GM23248 (cell line): ENCODE results near the gene LAMA2. TPM values are rescaled to one million over a fixed set of nuclear protein-coding genes. Genes with fewer than 3 reads are reported as not detected.

Source experiments
- DNase-seq: peaks from one replicate; pipeline ENCODE4 v3.0.0-alpha.2; 2015
- H2AFZ ChIP-seq: fragments of 200-600 bp; sonication (generic); 2 replicates; pipeline ENCODE4 v1.6.1; 2016; ENCODE audit warnings: antibody characterized with exemption
- H3F3A ChIP-seq: fragments of 200-600 bp; sonication (generic); 2 replicates; pipeline ENCODE4 v1.6.1; 2016; ENCODE audit warnings: mild to moderate bottlenecking, antibody characterized with exemption, mixed run types; ENCODE audit not compliant: insufficient read depth
- H3K27ac ChIP-seq: fragments of 200-600 bp; sonication (generic); 2 replicates; pipeline ENCODE4 v1.5.1; 2016; ENCODE audit warnings: mild to moderate bottlenecking
- H3K27me3 ChIP-seq: fragments of 200-600 bp; sonication (generic); replicated peaks from 2 replicates; pipeline ENCODE4 v1.6.1; 2016; ENCODE audit warnings: mild to moderate bottlenecking; ENCODE audit not compliant: insufficient read depth
- H3K36me3 ChIP-seq: fragments of 200-600 bp; sonication (generic); 2 replicates; pipeline ENCODE4 v1.6.1; 2016; ENCODE audit warnings: low read depth, mild to moderate bottlenecking
- H3K4me1 ChIP-seq: fragments of 200-600 bp; sonication (generic); 2 replicates; pipeline ENCODE4 v1.6.1; 2016; ENCODE audit warnings: mild to moderate bottlenecking; ENCODE audit not compliant: insufficient read depth
- H3K4me2 ChIP-seq: fragments of 200-600 bp; sonication (generic); one replicate; pipeline ENCODE4 v1.6.1; 2016; ENCODE audit warnings: mild to moderate bottlenecking; ENCODE audit not compliant: unreplicated experiment
- H3K4me3 ChIP-seq: fragments of 200-600 bp; sonication (generic); 2 replicates; pipeline ENCODE4 v1.5.1; 2016; ENCODE audit warnings: mild to moderate bottlenecking
- H3K79me2 ChIP-seq: fragments of 200-600 bp; sonication (generic); 2 replicates; pipeline ENCODE4 v1.6.1; 2016; ENCODE audit warnings: mild to moderate bottlenecking; ENCODE audit not compliant: insufficient read depth
- H3K9ac ChIP-seq: fragments of 200-600 bp; sonication (generic); 2 replicates; pipeline ENCODE4 v1.6.1; 2016; ENCODE audit warnings: mild to moderate bottlenecking
- H3K9me2 ChIP-seq: fragments of 200-600 bp; sonication (generic); 2 replicates; pipeline ENCODE4 v1.6.1; 2016; ENCODE audit warnings: mixed run types, mild to moderate bottlenecking, moderate library complexity; ENCODE audit not compliant: insufficient read depth
- H3K9me3 ChIP-seq: fragments of 200-600 bp; sonication (generic); one replicate; pipeline ENCODE4 v1.6.1; 2017; ENCODE audit warnings: low read depth
- H4K20me1 ChIP-seq: fragments of 200-600 bp; sonication (generic); 2 replicates; pipeline ENCODE4 v1.6.0; 2016; ENCODE audit not compliant: insufficient read depth
- EZH2 ChIP-seq: fragments of 200-600 bp; sonication (generic); IDR thresholded peaks from 2 replicates; pipeline ENCODE4 v1.6.1; 2018; ENCODE audit warnings: antibody characterized with exemption, mild to moderate bottlenecking; ENCODE audit not compliant: insufficient read depth, poor library complexity, severe bottlenecking
- EZH2phosphoT487 ChIP-seq: fragments of 200-600 bp; sonication (generic); IDR thresholded peaks from 2 replicates; pipeline ENCODE4 v1.6.1; 2018; ENCODE audit warnings: antibody characterized with exemption, moderate library complexity, mild to moderate bottlenecking, low read depth; ENCODE audit not compliant: insufficient read depth
- whole genome bisulfite sequencing, 2 experiments: methylation state at CpG; one replicate each; pipeline ENCODE4 v1.1.6; 2015 to 2017; ENCODE audit warnings: low lambda C conversion rate in 2 of 2, low coverage in 1 of 2; ENCODE audit errors: missing lambda C conversion rate in 2 of 2; 5-methylcytosine and 5-hydroxymethylcytosine counted together
- in situ Hi-C: fragments of 300-500 bp; cut with MboI; formaldehyde crosslinking; loops from 2 replicates; pipeline ENCODE4 v1.15.0; 2020
- polyA plus RNA-seq: library from polyadenylated mRNA; unstranded; fragments of >200 nt; fragmentation: Nextera tagmentation; extraction: Ambion mirVana; gene quantifications from 2 replicates; pipeline ENCODE4 v1.2.1, GENCODE V29; 2016
- total RNA-seq: library from RNA; depleted of rRNA; stranded (reverse); fragments of >200 nt; shearing (Covaris generic); gene quantifications from 2 replicates; pipeline ENCODE4 v1.2.3, GENCODE V29; 2014

The LAMA2 gene
- total and polyA plus RNA-seq, 2 experiments from 2014 or later, result 8.3 to 31.1 TPM

GRCh38 chr6:129485746-129486145 lies 602.8 kb downstream of the LAMA2 start:
- Histone ChIP-seq H3K9me2 (no peaks in the 10 kb centered on the region), H2AFZ (no peak overlapping the region), H3K36me3 (no peaks in the 10 kb centered on the region), H3K4me3 (no peak overlapping the region), H3K27ac (no peak overlapping the region), H3K9me3 (no peaks in the 10 kb centered on the region), H4K20me1 (no peaks in the 10 kb centered on the region), H3K4me2 (no peak overlapping the region), H3K4me1 (peaks cover 21% of the 10 kb centered on the region), H3K79me2 (no peaks in the 10 kb centered on the region), H3K27me3 (no peaks in the 10 kb centered on the region), H3F3A (peaks cover 25% of the 10 kb centered on the region), H3K9ac (no peak overlapping the region)
- no peak for TF ChIP-seq EZH2phosphoT487
- no peak for TF ChIP-seq EZH2
- DNase-seq, result no peak
- WGBS, 2 experiments, result 79 to 83% methylated on average over 2 of the region's 2 CpGs
- in situ Hi-C loops, result no loop called here

- Histone ChIP-seq H3K9me2 (no peaks in the 10 kb centered on the region), H3K36me3 (no peaks in the 10 kb centered on the region), H3K27me3 (no peaks in the 10 kb centered on the region), H3K4me3 (no peak overlapping the region), H3K79me2 (no peaks in the 10 kb centered on the region), H3K9ac (no peak overlapping the region), H3K4me1 (peaks cover 24% of the 10 kb centered on the region), H3K4me2 (no peak overlapping the region), H3F3A (peaks cover 31% of the 10 kb centered on the region), H3K27ac (no peak overlapping the region), H4K20me1 (no peaks in the 10 kb centered on the region), H2AFZ (no peak overlapping the region), H3K9me3 (no peaks in the 10 kb centered on the region)
- in situ Hi-C loops, result no loop called here
- TF ChIP-seq EZH2, result no peak
- TF ChIP-seq EZH2phosphoT487, result no peak
- no peak for DNase-seq
- 74 to 75% methylated on average over 8 of the region's 8 CpGs for WGBS, 2 experiments
Measured at GRCh38 chr6:129486327-129486726, 603.4 kb downstream of the LAMA2 start.

GRCh38 chr6:129488313-129488712 lies 605.4 kb downstream of the LAMA2 start:
- no peak overlapping the region for H3K4me3 ChIP-seq
- no peaks in the 10 kb centered on the region for H3K9me3 ChIP-seq
- peaks cover 51% of the 10 kb centered on the region for H3F3A ChIP-seq
- no peak overlapping the region for H3K27ac ChIP-seq
- no peaks in the 10 kb centered on the region for H3K9me2 ChIP-seq
- no peaks in the 10 kb centered on the region for H3K27me3 ChIP-seq
- H2AFZ ChIP-seq, result no peak overlapping the region
- H3K9ac ChIP-seq, result no peak overlapping the region
- no peak for DNase-seq
- H3K79me2 ChIP-seq, result no peaks in the 10 kb centered on the region
- no peaks in the 10 kb centered on the region for H3K36me3 ChIP-seq
- no peaks in the 10 kb centered on the region for H4K20me1 ChIP-seq
- WGBS, 2 experiments, result 71 to 77% methylated on average over 2 of the region's 2 CpGs
- in situ Hi-C loops, result no loop called here
- peaks cover 43% of the 10 kb centered on the region for H3K4me1 ChIP-seq
- no peak overlapping the region for H3K4me2 ChIP-seq
- TF ChIP-seq EZH2phosphoT487 (no peak), EZH2 (no peak)

GRCh38 chr6:129489215-129489765 lies 606.4 kb downstream of the LAMA2 start:
- 82 to 86% methylated on average over 2 of the region's 2 CpGs for WGBS, 2 experiments
- H4K20me1 ChIP-seq, result no peaks in the 10 kb centered on the region
- H3K9ac ChIP-seq, result peak overlapping the region; percentile 91
- H3K4me2 ChIP-seq, result peak overlapping the region; percentile 46
- DNase-seq, result no peak
- TF ChIP-seq EZH2 (no peak), EZH2phosphoT487 (no peak)
- in situ Hi-C loops, result no loop called here
- H3F3A ChIP-seq, result peaks cover 60% of the 10 kb centered on the region
- peaks cover 53% of the 10 kb centered on the region for H3K4me1 ChIP-seq
- H3K27me3 ChIP-seq, result no peaks in the 10 kb centered on the region
- H3K36me3 ChIP-seq, result no peaks in the 10 kb centered on the region
- peak overlapping the region; percentile 100 for H3K27ac ChIP-seq
- no peaks in the 10 kb centered on the region for H3K9me3 ChIP-seq
- H2AFZ ChIP-seq, result peak overlapping the region; percentile 75; the same call in 1 of the 2 replicates
- H3K4me3 ChIP-seq, result no peak overlapping the region
- no peaks in the 10 kb centered on the region for H3K9me2 ChIP-seq
- H3K79me2 ChIP-seq, result no peaks in the 10 kb centered on the region
